Measurements from ENCODE around the gene SLC23A3. TPM values are rescaled to one million over a fixed set of nuclear protein-coding genes. Genes with fewer than 3 reads are reported as not detected.

Gene SLC23A3
- total RNA-seq, 2 experiments from 2014 or later, result 2.7 to 6.7 TPM

- TF ChIP-seq EZH2phosphoT487 (IDR thresholded peaks at IDR 0.05; ENCODE audit: borderline replicate concordance, low read depth, low read length), result no peak
- TF ChIP-seq CTCF (conservative IDR thresholded peaks at IDR 0.05; ENCODE audit: low read length), result no peak
- Histone ChIP-seq H3K4me2 (ENCODE audit: low read length) (peak overlapping the region; percentile 92), H3K4me3 (ENCODE audit: low read depth, low read length, poor library complexity, severe bottlenecking) (peak overlapping the region; percentile 88), H3K36me3 (ENCODE audit: insufficient read depth, low read length) (peaks cover 61% of the 10 kb centered on the region), H3K79me2 (ENCODE audit: insufficient read depth, low read depth, low read length) (peaks cover 26% of the 10 kb centered on the region; the same call in 1 of the 2 replicates), H2AFZ (ENCODE audit: low read length) (peak overlapping the region; percentile 56), H3K9me3 (ENCODE audit: low read length) (no peaks in the 10 kb centered on the region), H3K4me1 (ENCODE audit: insufficient read depth, low read length, poor library complexity, severe bottlenecking) (peaks cover 18% of the 10 kb centered on the region), H4K20me1 (ENCODE audit: insufficient read depth, low read length) (0 out of 2 replicates have a peak, but pooled peaks cover 10% of the 10 kb centered on the region), H3K27ac (ENCODE audit: low read depth, low read length, poor library complexity, severe bottlenecking) (peak overlapping the region; percentile 92), H3K9me2 (ENCODE audit: insufficient read depth, low read length) (no peaks in the 10 kb centered on the region)
- peak; percentile 68 for DNase-seq (ENCODE audit: low spot score)
- intact Hi-C loops (cut with micrococcal nuclease; ENCODE audit: unreplicated experiment), result loop anchor here (1.0 to 5.0 kb wide), 5 partner anchors 16 to 366 kb away; partner anchors contain the start of genes CHPF, DNPEP, NHEJ1 and TMEM198
- ChIA-PET CTCF (ENCODE audit: unreplicated experiment) (interaction anchor here (0.5 to 1.5 kb wide), 4 partner anchors 13 to 119 kb away, joined by 3 to 4 read pairs (median 4); no protein-coding TSS in a partner anchor), POLR2A (interaction anchor here (0.5 to 3.3 kb wide), 14 partner anchors 10 to 287 kb away, joined by 3 to 23 read pairs (median 4); partner anchors contain the start of genes ANKZF1, GLB1L, STK16 and TUBA4A)
- TSS peak; percentile 46 for BruUV-seq (replicated peaks)
Observed at GRCh38 chr2:219175928-219176817, 6.3 kb upstream of the SLC23A3 start.

- H3K4me3 ChIP-seq (ENCODE audit: low read depth, low read length, poor library complexity, severe bottlenecking), result peak overlapping the region; percentile 88
- TF ChIP-seq EZH2phosphoT487 (IDR thresholded peaks at IDR 0.05; ENCODE audit: borderline replicate concordance, low read depth, low read length), result no peak
- no peak for TF ChIP-seq CTCF (conservative IDR thresholded peaks at IDR 0.05; ENCODE audit: low read length)
- H3K4me1 ChIP-seq (ENCODE audit: insufficient read depth, low read length, poor library complexity, severe bottlenecking), result peaks cover 18% of the 10 kb centered on the region
- BruUV-seq (replicated peaks), result no TSS peak
- ChIA-PET CTCF (ENCODE audit: unreplicated experiment) (interaction anchor here (0.6 to 1.3 kb wide), 2 partner anchors 70 to 819 kb away, joined by 3 to 5 read pairs; partner anchors contain the start of genes CATIP, GLB1L and STK16), POLR2A (interaction anchor here (0.5 to 3.3 kb wide), 9 partner anchors 9 to 288 kb away, joined by 3 to 23 read pairs (median 5); partner anchors contain the start of genes ANKZF1 and ZFAND2B)
- H3K79me2 ChIP-seq (ENCODE audit: insufficient read depth, low read depth, low read length), result peaks cover 26% of the 10 kb centered on the region; the same call in 1 of the 2 replicates
- 0 out of 2 replicates have a peak, but pooled peaks cover 10% of the 10 kb centered on the region for H4K20me1 ChIP-seq (ENCODE audit: insufficient read depth, low read length)
- H3K4me2 ChIP-seq (ENCODE audit: low read length), result peak overlapping the region; percentile 92
- peak overlapping the region; percentile 92 for H3K27ac ChIP-seq (ENCODE audit: low read depth, low read length, poor library complexity, severe bottlenecking)
- no peak overlapping the region for H2AFZ ChIP-seq (ENCODE audit: low read length)
- DNase-seq (ENCODE audit: low spot score), result no peak
- H3K9me2 ChIP-seq (ENCODE audit: insufficient read depth, low read length), result no peaks in the 10 kb centered on the region
- no peaks in the 10 kb centered on the region for H3K9me3 ChIP-seq (ENCODE audit: low read length)
- intact Hi-C loops (cut with micrococcal nuclease; ENCODE audit: unreplicated experiment), result loop anchor here (5.0 kb wide), 2 partner anchors 212 to 367 kb away; partner anchors contain the start of genes CHPF, DNPEP and TMEM198
- peaks cover 60% of the 10 kb centered on the region for H3K36me3 ChIP-seq (ENCODE audit: insufficient read depth, low read length)
Observed at GRCh38 chr2:219175486-219175885, 5.7 kb upstream of the SLC23A3 start.

Data from OCI-LY7 (cell line).